Measurements from ENCODE around the gene NEK2. TPM values are rescaled to one million over a fixed set of nuclear protein-coding genes. Genes with fewer than 3 reads are reported as not detected.
"Not testable (repeated sequence)": the region's sequence is repeated elsewhere in the genome, so short reads cannot be mapped to it uniquely, and the experiment has no call there.

NEK2 gene
- total RNA-seq, 1 experiment from 2014 or later, result 47.5 TPM

GRCh38 chr1:211638246-211638645, 37.2 kb downstream of the NEK2 start:
- H3K9ac ChIP-seq (ENCODE audit: low read length), result no peak overlapping the region
- TF ChIP-seq CTCF (conservative IDR thresholded peaks at IDR 0.05; ENCODE audit: low read depth, low read length) (no peak), EZH2phosphoT487 (IDR thresholded peaks at IDR 0.05; ENCODE audit: borderline replicate concordance, low read length) (no peak), EZH2 (IDR thresholded peaks at IDR 0.05; ENCODE audit: low read length, unreplicated experiment) (no peak)
- ATAC-seq, result no peak
- peaks cover 24% of the 10 kb centered on the region for H3K4me1 ChIP-seq (ENCODE audit: insufficient read depth, low read length)
- H3K4me2 ChIP-seq (ENCODE audit: low read length), result no peak overlapping the region
- no peak overlapping the region for H2AFZ ChIP-seq (ENCODE audit: low read length)
- ChIA-PET POLR2A (ENCODE audit: unreplicated experiment) (no interaction called here), CTCF (no interaction called here)
- H3K9me2 ChIP-seq (replicated peaks; ENCODE audit: low read length), result no peaks in the 10 kb centered on the region
- no peaks in the 10 kb centered on the region for H3K36me3 ChIP-seq (ENCODE audit: low read depth, low read length)
- no peak overlapping the region for H3K27ac ChIP-seq (ENCODE audit: low read length)
- no peaks in the 10 kb centered on the region for H3F3A ChIP-seq (ENCODE audit: low read length, unreplicated experiment)
- H3K9me3 ChIP-seq (ENCODE audit: low read length), result no peaks in the 10 kb centered on the region
- no peaks in the 10 kb centered on the region for H3K27me3 ChIP-seq (ENCODE audit: low read length)
- BruUV-seq (replicated peaks), result no TSS peak
- intact Hi-C loops (cut with micrococcal nuclease), result no loop called here
- no peak for DNase-seq
- no peaks in the 10 kb centered on the region for H4K20me1 ChIP-seq (ENCODE audit: low read length)
- no peak overlapping the region for H3K4me3 ChIP-seq (ENCODE audit: low read length)
- no peaks in the 10 kb centered on the region for H3K79me2 ChIP-seq (ENCODE audit: low read length)

GRCh38 chr1:211637066-211637465, 38.4 kb downstream of the NEK2 start:
- TF ChIP-seq CTCF (conservative IDR thresholded peaks at IDR 0.05; ENCODE audit: low read depth, low read length) (no peak), EZH2phosphoT487 (IDR thresholded peaks at IDR 0.05; ENCODE audit: borderline replicate concordance, low read length) (no peak), EZH2 (IDR thresholded peaks at IDR 0.05; ENCODE audit: low read length, unreplicated experiment) (no peak)
- H3K27ac ChIP-seq (ENCODE audit: low read length), result no peak overlapping the region

GRCh38 chr1:211636575-211637029, 38.8 kb downstream of the NEK2 start:
- H3K9ac ChIP-seq (ENCODE audit: low read length); intact Hi-C loops (cut with micrococcal nuclease); H3F3A ChIP-seq (ENCODE audit: low read length, unreplicated experiment); BruUV-seq (replicated peaks); H4K20me1 ChIP-seq (ENCODE audit: low read length); H3K9me3 ChIP-seq (ENCODE audit: low read length); H3K9me2 ChIP-seq (replicated peaks; ENCODE audit: low read length); H2AFZ ChIP-seq (ENCODE audit: low read length); H3K27me3 ChIP-seq (ENCODE audit: low read length); H3K36me3 ChIP-seq (ENCODE audit: low read depth, low read length); H3K4me3 ChIP-seq (ENCODE audit: low read length); POLR2A ChIA-PET (ENCODE audit: unreplicated experiment); CTCF ChIA-PET; H3K27ac ChIP-seq (ENCODE audit: low read length); H3K79me2 ChIP-seq (ENCODE audit: low read length): not testable (repeated sequence)
- ATAC-seq (peak; percentile 68), DNase-seq (peak; percentile 73)
- Histone ChIP-seq H3K4me1 (ENCODE audit: insufficient read depth, low read length) (peaks cover 29% of the 10 kb centered on the region), H3K4me2 (ENCODE audit: low read length) (peak overlapping the region; percentile 11; the same call in 1 of the 2 replicates)

More at GRCh38 chr1:211637066-211637465, 38.4 kb downstream of the NEK2 start:
- H3F3A ChIP-seq (ENCODE audit: low read length, unreplicated experiment), result no peaks in the 10 kb centered on the region
- no peaks in the 10 kb centered on the region for H3K9me3 ChIP-seq (ENCODE audit: low read length)
- no peak overlapping the region for H3K4me3 ChIP-seq (ENCODE audit: low read length)
- H4K20me1 ChIP-seq (ENCODE audit: low read length), result no peaks in the 10 kb centered on the region
- POLR2A ChIA-PET (ENCODE audit: unreplicated experiment), result no interaction called here
- peaks cover 29% of the 10 kb centered on the region for H3K4me1 ChIP-seq (ENCODE audit: insufficient read depth, low read length)
- no peak overlapping the region for H3K4me2 ChIP-seq (ENCODE audit: low read length)
- DNase-seq (no peak), ATAC-seq (no peak)
- intact Hi-C loops (cut with micrococcal nuclease), result no loop called here
- no peaks in the 10 kb centered on the region for H3K36me3 ChIP-seq (ENCODE audit: low read depth, low read length)
- no peak overlapping the region for H2AFZ ChIP-seq (ENCODE audit: low read length)
- BruUV-seq (replicated peaks), result no TSS peak
- H3K9me2 ChIP-seq (replicated peaks; ENCODE audit: low read length), result no peaks in the 10 kb centered on the region
- H3K9ac ChIP-seq (ENCODE audit: low read length), result no peak overlapping the region
- H3K79me2 ChIP-seq (ENCODE audit: low read length), result no peaks in the 10 kb centered on the region
- H3K27me3 ChIP-seq (ENCODE audit: low read length), result no peaks in the 10 kb centered on the region
- CTCF ChIA-PET, result no interaction called here

All from PC-3 (cell line).